Esophagus squamous epithelium (tissue), 5 donors: Measurements from ENCODE around the gene CCDC154. TPM values are rescaled to one million over a fixed set of nuclear protein-coding genes. Genes with fewer than 3 reads are reported as not detected.

ENCODE experiments used
- DNase-seq: peaks from one replicate; lab custom pipeline; 2025; lab: John Stamatoyannopoulos, UW
- H3K27ac ChIP-seq, 4 donors: fragments of 200-600 bp; sonication (generic); one replicate each; pipeline ENCODE4 v1.5.1; 2016 to 2019; ENCODE audit warnings: mild to moderate bottlenecking in 1 of 4
- H3K27me3 ChIP-seq, 4 donors: fragments of 200-600 bp; sonication (generic); 1 replicate in 3 of 4; 2 replicates in 1 of 4; pipeline versions ENCODE4 v1.5.1 to v1.6.0; 2017 to 2021; ENCODE audit warnings: antibody characterized with exemption in 1 of 4
- H3K36me3 ChIP-seq, 3 donors: fragments of 200-600 bp; sonication (generic); one replicate each; pipeline ENCODE4 v1.5.1; 2016 to 2019
- H3K4me1 ChIP-seq, 3 donors: fragments of 200-600 bp; sonication (generic); one replicate each; pipeline ENCODE4 v1.5.1; 2017 to 2019
- H3K4me3 ChIP-seq, 4 donors: fragments of 200-600 bp; sonication (generic); 1 replicate in 3 of 4; 2 replicates in 1 of 4; pipeline ENCODE4 v1.5.1; 2016 to 2019; ENCODE audit warnings: mild to moderate bottlenecking in 2 of 4, moderate library complexity in 1 of 4
- H3K9me3 ChIP-seq, 3 donors: fragments of 200-600 bp; sonication (generic); one replicate each; pipeline ENCODE4 v1.5.1; 2016 to 2019
- CTCF ChIP-seq, 6 experiments: fragments of 450-650 bp in 4 of 6; fragments of 200-600 bp in 2 of 6; sonication (generic) in 2 of 6; IDR thresholded peaks; one replicate each; pipeline ENCODE4 v1.5.1; 2016 to 2019; ENCODE audit warnings: antibody characterized with exemption in 6 of 6, mild to moderate bottlenecking in 4 of 6, moderate library complexity in 4 of 6
- POLR2A ChIP-seq, 4 donors: fragments of 450-650 bp; IDR thresholded peaks; one replicate each; pipeline ENCODE4 v1.6.1; 2017; ENCODE audit warnings: antibody characterized with exemption in 4 of 4, mild to moderate bottlenecking in 4 of 4, moderate library complexity in 3 of 4
- WGBS, 2 donors: methylation state at CpG; one replicate each; pipeline ENCODE4 v1.1.5; 2018; 5-methylcytosine and 5-hydroxymethylcytosine counted together
- intact Hi-C: fragments of 100-400 bp; cut with DNase I; formaldehyde crosslinking; loops from one replicate; pipeline ENCODE4 v1.15.0; 2022
- total RNA-seq, 4 donors: library from RNA; depleted of rRNA; stranded (reverse); fragments of >200 nt; gene quantifications; one replicate each; pipeline ENCODE4 v1.1.0, GENCODE V29; 2016
- donor health status: DM: yes; HTN: yes; CAD: no.

CCDC154 gene
- total RNA-seq, 4 donors from 2014 or later, result 0.95 TPM; not detected in 3

DNA sequence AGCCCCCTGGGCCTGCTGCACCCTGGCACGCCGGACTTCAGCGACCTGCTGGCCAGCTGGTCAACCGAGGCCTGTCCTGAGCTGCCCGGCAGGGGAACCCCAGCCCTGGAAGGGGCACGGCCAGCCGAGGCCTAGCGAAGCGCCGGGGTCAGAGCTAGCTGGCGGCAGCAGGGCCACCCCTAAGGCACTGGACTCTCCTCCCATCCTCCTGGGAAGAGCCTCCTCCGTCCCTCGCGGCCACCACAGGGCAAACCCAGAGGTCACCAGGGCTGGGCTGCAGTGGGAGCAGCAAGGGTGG, 11.1 kb downstream of the CCDC154 start:
- H3K27me3 ChIP-seq, result peaks cover 0 to 54% (median 0%) of the 10 kb centered on the region in 4 donors
- intact Hi-C loops, result no loop called here
- peaks cover 0 to 7% (median 0%) of the 10 kb centered on the region in 3 donors for H3K4me1 ChIP-seq
- no peak overlapping the region for H3K27ac ChIP-seq
- no peaks in the 10 kb centered on the region for H3K36me3 ChIP-seq
- TF ChIP-seq CTCF (IDR thresholded peaks at IDR 0.05) (no peak), POLR2A (IDR thresholded peaks at IDR 0.05) (no peak)
- no peak overlapping the region for H3K4me3 ChIP-seq
- H3K9me3 ChIP-seq, result no peaks in the 10 kb centered on the region
- DNase-seq, result no peak
- no CpG with 5 or more reads among the region's 14 CpGs for WGBS, 2 donors

- no peak for DNase-seq
- peaks cover 0 to 56% (median 0%) of the 10 kb centered on the region in 4 donors for H3K27me3 ChIP-seq
- H3K36me3 ChIP-seq, result no peaks in the 10 kb centered on the region
- WGBS, 2 donors, result 80 to 89% methylated on average over 11 of the region's 63 CpGs
- H3K4me1 ChIP-seq, result peaks cover 0 to 8% (median 0%) of the 10 kb centered on the region in 3 donors
- intact Hi-C loops, result no loop called here
- no peak overlapping the region for H3K4me3 ChIP-seq
- no peaks in the 10 kb centered on the region for H3K9me3 ChIP-seq
- no peak overlapping the region for H3K27ac ChIP-seq
- TF ChIP-seq CTCF (IDR thresholded peaks at IDR 0.05), result no peak
- TF ChIP-seq POLR2A (IDR thresholded peaks at IDR 0.05), result no peak
These were observed 11.7 kb downstream of the CCDC154 start for GRCh38 chr16:1432388-1433262.

- no peak overlapping the region for H3K4me3 ChIP-seq
- no peak for DNase-seq
- WGBS, 2 donors, result 62% methylated on average over 6 to 11 of the region's 20 CpGs
- H3K27me3 ChIP-seq, result peaks cover 0 to 56% (median 0%) of the 10 kb centered on the region in 4 donors
- no peak overlapping the region for H3K27ac ChIP-seq
- intact Hi-C loops, result no loop called here
- no peaks in the 10 kb centered on the region for H3K36me3 ChIP-seq
- TF ChIP-seq CTCF (IDR thresholded peaks at IDR 0.05), result no peak
- TF ChIP-seq POLR2A (IDR thresholded peaks at IDR 0.05), result no peak
- H3K9me3 ChIP-seq, result no peaks in the 10 kb centered on the region
- H3K4me1 ChIP-seq, result peaks cover 0 to 8% (median 0%) of the 10 kb centered on the region in 3 donors
These were observed 12.7 kb downstream of the CCDC154 start for GRCh38 chr16:1431497-1432270.

DNA sequence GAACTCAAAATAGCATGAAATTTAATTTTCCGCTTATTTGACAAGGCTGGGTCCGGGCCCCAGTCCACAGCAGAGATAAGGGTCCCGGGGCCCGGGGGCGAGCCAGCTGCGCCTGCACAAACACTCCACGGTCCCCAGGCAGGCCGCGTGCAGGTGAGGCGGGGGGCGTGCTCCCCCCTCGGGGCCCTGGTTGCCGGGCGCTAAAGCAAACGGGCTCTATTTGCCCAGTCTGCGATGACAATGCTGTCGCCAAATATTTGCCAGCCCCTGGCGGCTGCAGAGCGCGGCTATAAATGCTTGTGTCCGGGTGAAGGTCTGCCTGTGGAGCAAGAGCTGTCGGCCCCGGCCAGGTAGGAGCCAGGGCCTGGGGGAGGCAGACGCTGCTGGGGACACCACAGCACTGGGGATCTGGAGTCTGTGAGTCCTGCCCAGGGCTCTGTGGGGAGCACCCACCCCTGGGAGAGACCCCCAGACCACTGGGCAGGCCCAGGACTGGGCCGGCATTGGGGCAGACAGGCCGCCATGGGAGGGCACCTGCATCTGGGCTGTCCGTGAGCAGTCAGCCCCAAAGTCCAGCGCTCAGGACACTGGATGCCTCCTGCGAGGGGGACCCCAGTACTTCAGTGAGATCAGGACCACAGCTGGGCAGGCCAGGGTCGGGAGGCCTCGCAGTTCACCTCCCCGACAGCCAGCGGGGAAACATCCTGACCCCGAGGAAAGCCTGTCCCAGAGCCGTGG, 13.4 kb downstream of the CCDC154 start, which contains the start of gene PERCC1:
Gene PERCC1, plus strand, starts transcription at position 320 of the 738 bp plus-strand sequence. CDS start 1,516 bp downstream, outside the sequence.
- TF ChIP-seq POLR2A (IDR thresholded peaks at IDR 0.05), result no peak
- TF ChIP-seq CTCF (IDR thresholded peaks at IDR 0.05), result no peak
- no peaks in the 10 kb centered on the region for H3K9me3 ChIP-seq
- no peaks in the 10 kb centered on the region for H3K36me3 ChIP-seq
- peaks cover 0 to 8% (median 0%) of the 10 kb centered on the region in 3 donors for H3K4me1 ChIP-seq
- no peak for DNase-seq
- intact Hi-C loops, result no loop called here
- no peak within 1 kb of the TSS for H3K4me3 ChIP-seq
- peaks cover 0 to 56% (median 0%) of the 10 kb centered on the region in 4 donors for H3K27me3 ChIP-seq
- WGBS, 2 donors, result 33 to 56% methylated on average over 13 to 20 of the region's 35 CpGs
- no peak within 1 kb of the TSS for H3K27ac ChIP-seq
